ENCODE measurements around the gene ZNF558. TPM values are rescaled to one million over a fixed set of nuclear protein-coding genes. Genes with fewer than 3 reads are reported as not detected.

The ZNF558 gene
- total and polyA plus RNA-seq, 2 experiments from 2014 or later = 3.5 to 5.7 TPM

DNA sequence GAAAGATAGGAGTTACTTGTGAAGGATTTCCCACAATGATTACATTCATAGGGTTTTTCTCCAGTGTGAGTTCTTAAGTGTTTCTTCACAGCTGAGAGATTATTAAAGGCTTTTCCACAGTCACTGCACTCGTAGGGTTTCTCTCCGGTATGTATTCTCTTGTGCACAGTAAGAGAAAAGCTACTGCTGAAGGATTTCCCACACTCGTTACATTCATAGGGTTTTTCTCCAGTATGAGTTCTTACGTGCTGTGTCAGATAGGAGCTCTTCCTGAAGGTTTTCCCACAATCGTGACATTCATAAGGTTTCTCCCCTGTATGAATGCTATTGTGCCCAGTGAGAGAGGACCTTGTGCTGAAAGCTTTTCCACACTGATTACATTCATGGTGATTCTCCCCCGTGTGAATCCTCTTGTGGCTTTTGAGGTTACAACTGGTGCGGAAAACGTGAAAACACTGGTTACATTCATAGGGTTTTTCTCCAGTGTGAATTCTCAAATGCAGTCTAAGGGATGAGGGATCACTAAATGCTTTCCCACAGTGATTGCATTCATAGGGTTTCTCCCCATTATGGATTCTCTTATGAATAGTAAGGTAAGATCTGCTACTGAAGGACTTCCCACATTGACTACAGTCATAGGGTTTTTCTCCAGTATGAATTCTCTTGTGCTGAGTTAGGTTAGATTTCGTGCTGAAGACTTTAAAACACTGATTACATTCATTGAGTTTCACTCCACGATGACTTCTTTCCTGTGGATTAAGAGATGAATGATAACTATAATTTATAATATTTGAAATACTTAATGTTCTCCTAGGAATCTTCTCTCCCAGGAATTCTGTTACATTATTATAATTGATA lies 20.6 kb downstream of the ZNF558 start:
- ATAC-seq = no peak
- H3K36me3 ChIP-seq (ENCODE audit: insufficient read depth) = peaks cover 49% of the 10 kb centered on the region
- Mint-ChIP-seq H3K27ac (no peak overlapping the region), H3K9me3 (peaks cover 98% of the 10 kb centered on the region), H3K4me1 (no peaks in the 10 kb centered on the region), H3K36me3 (ENCODE audit: low read depth) (peaks cover 39% of the 10 kb centered on the region), H3K4me3 (no peak overlapping the region), H3K27me3 (ENCODE audit: insufficient read depth, low read depth, poor library complexity) (no peaks in the 10 kb centered on the region)
- H4K20me1 ChIP-seq (replicated peaks; ENCODE audit: insufficient read depth) = no peaks in the 10 kb centered on the region
- peaks cover 3% of the 10 kb centered on the region; the same call in 1 of the 2 replicates for H3K27me3 ChIP-seq (ENCODE audit: insufficient read depth)
- no peak overlapping the region for H3K4me2 ChIP-seq
- no peaks in the 10 kb centered on the region for H3K9me2 ChIP-seq (ENCODE audit: insufficient read depth)
- peak; percentile 11 for DNase-seq (ENCODE audit: low spot score)
- no peaks in the 10 kb centered on the region for H3K79me2 ChIP-seq (replicated peaks; ENCODE audit: insufficient read depth)
- H3K27ac ChIP-seq (ENCODE audit: low read depth) = no peak overlapping the region
- H3F3A ChIP-seq (replicated peaks; ENCODE audit: low read depth) = no peaks in the 10 kb centered on the region
- H3K4me1 ChIP-seq (ENCODE audit: insufficient read depth) = no peaks in the 10 kb centered on the region
- no peak overlapping the region for H2AFZ ChIP-seq
- TF ChIP-seq EZH2phosphoT487 (IDR thresholded peaks at IDR 0.05; ENCODE audit: unreplicated experiment) (no peak), NANOG (IDR thresholded peaks at IDR 0.05; ENCODE audit: borderline replicate concordance) (no peak), JUNB (IDR thresholded peaks at IDR 0.05; ENCODE audit: unreplicated experiment) (no peak)
- TF ChIP-seq, protein P1, sequence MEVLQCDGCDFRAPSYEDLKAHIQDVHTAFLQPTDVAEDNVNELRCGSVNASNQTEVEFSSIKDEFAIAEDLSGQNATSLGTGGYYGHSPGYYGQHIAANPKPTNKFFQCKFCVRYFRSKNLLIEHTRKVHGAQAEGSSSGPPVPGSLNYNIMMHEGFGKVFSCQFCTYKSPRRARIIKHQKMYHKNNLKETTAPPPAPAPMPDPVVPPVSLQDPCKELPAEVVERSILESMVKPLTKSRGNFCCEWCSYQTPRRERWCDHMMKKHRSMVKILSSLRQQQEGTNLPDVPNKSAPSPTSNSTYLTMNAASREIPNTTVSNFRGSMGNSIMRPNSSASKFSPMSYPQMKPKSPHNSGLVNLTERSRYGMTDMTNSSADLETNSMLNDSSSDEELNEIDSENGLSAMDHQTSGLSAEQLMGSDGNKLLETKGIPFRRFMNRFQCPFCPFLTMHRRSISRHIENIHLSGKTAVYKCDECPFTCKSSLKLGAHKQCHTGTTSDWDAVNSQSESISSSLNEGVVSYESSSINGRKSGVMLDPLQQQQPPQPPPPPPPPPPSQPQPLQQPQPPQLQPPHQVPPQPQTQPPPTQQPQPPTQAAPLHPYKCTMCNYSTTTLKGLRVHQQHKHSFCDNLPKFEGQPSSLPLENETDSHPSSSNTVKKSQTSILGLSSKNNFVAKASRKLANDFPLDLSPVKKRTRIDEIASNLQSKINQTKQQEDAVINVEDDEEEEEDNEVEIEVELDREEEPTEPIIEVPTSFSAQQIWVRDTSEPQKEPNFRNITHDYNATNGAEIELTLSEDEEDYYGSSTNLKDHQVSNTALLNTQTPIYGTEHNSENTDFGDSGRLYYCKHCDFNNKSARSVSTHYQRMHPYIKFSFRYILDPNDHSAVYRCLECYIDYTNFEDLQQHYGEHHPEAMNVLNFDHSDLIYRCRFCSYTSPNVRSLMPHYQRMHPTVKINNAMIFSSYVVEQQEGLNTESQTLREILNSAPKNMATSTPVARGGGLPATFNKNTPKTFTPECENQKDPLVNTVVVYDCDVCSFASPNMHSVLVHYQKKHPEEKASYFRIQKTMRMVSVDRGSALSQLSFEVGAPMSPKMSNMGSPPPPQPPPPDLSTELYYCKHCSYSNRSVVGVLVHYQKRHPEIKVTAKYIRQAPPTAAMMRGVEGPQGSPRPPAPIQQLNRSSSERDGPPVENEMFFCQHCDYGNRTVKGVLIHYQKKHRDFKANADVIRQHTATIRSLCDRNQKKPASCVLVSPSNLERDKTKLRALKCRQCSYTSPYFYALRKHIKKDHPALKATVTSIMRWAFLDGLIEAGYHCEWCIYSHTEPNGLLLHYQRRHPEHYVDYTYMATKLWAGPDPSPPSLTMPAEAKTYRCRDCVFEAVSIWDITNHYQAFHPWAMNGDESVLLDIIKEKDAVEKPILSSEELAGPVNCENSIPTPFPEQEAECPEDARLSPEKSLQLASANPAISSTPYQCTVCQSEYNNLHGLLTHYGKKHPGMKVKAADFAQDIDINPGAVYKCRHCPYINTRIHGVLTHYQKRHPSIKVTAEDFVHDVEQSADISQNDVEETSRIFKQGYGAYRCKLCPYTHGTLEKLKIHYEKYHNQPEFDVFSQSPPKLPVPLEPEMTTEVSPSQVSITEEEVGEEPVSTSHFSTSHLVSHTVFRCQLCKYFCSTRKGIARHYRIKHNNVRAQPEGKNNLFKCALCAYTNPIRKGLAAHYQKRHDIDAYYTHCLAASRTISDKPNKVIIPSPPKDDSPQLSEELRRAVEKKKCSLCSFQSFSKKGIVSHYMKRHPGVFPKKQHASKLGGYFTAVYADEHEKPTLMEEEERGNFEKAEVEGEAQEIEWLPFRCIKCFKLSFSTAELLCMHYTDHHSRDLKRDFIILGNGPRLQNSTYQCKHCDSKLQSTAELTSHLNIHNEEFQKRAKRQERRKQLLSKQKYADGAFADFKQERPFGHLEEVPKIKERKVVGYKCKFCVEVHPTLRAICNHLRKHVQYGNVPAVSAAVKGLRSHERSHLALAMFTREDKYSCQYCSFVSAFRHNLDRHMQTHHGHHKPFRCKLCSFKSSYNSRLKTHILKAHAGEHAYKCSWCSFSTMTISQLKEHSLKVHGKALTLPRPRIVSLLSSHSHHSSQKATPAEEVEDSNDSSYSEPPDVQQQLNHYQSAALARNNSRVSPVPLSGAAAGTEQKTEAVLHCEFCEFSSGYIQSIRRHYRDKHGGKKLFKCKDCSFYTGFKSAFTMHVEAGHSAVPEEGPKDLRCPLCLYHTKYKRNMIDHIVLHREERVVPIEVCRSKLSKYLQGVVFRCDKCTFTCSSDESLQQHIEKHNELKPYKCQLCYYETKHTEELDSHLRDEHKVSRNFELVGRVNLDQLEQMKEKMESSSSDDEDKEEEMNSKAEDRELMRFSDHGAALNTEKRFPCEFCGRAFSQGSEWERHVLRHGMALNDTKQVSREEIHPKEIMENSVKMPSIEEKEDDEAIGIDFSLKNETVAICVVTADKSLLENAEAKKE (CRISPR knock-in tag; IDR thresholded peaks at IDR 0.05) = no peak
- TF ChIP-seq, protein P2, sequence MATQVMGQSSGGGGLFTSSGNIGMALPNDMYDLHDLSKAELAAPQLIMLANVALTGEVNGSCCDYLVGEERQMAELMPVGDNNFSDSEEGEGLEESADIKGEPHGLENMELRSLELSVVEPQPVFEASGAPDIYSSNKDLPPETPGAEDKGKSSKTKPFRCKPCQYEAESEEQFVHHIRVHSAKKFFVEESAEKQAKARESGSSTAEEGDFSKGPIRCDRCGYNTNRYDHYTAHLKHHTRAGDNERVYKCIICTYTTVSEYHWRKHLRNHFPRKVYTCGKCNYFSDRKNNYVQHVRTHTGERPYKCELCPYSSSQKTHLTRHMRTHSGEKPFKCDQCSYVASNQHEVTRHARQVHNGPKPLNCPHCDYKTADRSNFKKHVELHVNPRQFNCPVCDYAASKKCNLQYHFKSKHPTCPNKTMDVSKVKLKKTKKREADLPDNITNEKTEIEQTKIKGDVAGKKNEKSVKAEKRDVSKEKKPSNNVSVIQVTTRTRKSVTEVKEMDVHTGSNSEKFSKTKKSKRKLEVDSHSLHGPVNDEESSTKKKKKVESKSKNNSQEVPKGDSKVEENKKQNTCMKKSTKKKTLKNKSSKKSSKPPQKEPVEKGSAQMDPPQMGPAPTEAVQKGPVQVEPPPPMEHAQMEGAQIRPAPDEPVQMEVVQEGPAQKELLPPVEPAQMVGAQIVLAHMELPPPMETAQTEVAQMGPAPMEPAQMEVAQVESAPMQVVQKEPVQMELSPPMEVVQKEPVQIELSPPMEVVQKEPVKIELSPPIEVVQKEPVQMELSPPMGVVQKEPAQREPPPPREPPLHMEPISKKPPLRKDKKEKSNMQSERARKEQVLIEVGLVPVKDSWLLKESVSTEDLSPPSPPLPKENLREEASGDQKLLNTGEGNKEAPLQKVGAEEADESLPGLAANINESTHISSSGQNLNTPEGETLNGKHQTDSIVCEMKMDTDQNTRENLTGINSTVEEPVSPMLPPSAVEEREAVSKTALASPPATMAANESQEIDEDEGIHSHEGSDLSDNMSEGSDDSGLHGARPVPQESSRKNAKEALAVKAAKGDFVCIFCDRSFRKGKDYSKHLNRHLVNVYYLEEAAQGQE (IDR thresholded peaks at IDR 0.05; ENCODE audit: unreplicated experiment) = no peak
- no peak overlapping the region for H3K4me3 ChIP-seq

All from GM23338 (cell line).